ENCODE measurements around the gene RBFOX2.

DNA sequence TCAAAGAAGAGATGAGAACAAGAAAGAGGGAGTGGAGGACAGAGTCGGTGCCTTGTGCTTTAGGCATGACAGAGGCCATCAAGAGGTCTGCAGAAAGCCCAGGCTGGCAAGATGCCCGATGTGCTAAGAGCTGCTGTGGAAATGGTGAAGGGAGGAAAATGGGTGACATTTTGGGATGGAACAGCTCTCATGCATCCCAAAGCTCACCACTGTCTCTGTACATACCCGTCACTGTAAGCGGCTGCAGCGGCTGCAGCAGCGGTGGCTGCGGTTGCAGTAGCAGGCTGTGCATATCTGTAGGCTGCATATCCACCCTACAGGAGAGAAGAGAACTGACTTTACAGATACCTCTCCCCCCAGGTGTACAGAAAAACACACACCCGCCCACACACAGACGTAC, 282.4 kb downstream of the RBFOX2 start:
- TF ChIP-seq DZIP1 (CRISPR knock-in tag; IDR thresholded peaks at IDR 0.05) (no peak), YY1 (IDR thresholded peaks at IDR 0.05; ENCODE audit: insufficient read depth, insufficient replicate concordance, low read depth, low read length) (no peak), TMF1 (CRISPR knock-in tag; IDR thresholded peaks at IDR 0.05; ENCODE audit: low read depth) (no peak), FOXM1 (CRISPR knock-in tag; IDR thresholded peaks at IDR 0.05) (no peak), POLR2A (IDR thresholded peaks at IDR 0.05; ENCODE audit: insufficient read depth in 1 of 2, low read depth in 2 of 2, low read length in 2 of 2) (no peak), MBNL3 (CRISPR knock-in tag; conservative IDR thresholded peaks at IDR 0.05) (no peak), CERS6 (CRISPR knock-in tag; IDR thresholded peaks at IDR 0.05) (no peak), KDM5A (IDR thresholded peaks at IDR 0.05; ENCODE audit: borderline replicate concordance, low read length) (no peak), SNRNP70 (IDR thresholded peaks at IDR 0.05; ENCODE audit: low read depth, low read length) (no peak), PCBP1 (IDR thresholded peaks at IDR 0.05; ENCODE audit: borderline replicate concordance, low read depth, low read length) (no peak)
- TF ChIP-seq, protein P1, sequence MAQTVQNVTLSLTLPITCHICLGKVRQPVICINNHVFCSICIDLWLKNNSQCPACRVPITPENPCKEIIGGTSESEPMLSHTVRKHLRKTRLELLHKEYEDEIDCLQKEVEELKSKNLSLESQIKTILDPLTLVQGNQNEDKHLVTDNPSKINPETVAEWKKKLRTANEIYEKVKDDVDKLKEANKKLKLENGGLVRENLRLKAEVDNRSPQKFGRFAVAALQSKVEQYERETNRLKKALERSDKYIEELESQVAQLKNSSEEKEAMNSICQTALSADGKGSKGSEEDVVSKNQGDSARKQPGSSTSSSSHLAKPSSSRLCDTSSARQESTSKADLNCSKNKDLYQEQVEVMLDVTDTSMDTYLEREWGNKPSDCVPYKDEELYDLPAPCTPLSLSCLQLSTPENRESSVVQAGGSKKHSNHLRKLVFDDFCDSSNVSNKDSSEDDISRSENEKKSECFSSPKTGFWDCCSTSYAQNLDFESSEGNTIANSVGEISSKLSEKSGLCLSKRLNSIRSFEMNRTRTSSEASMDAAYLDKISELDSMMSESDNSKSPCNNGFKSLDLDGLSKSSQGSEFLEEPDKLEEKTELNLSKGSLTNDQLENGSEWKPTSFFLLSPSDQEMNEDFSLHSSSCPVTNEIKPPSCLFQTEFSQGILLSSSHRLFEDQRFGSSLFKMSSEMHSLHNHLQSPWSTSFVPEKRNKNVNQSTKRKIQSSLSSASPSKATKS (CRISPR knock-in tag; IDR thresholded peaks at IDR 0.05), result no peak
- TF ChIP-seq, protein P2, sequence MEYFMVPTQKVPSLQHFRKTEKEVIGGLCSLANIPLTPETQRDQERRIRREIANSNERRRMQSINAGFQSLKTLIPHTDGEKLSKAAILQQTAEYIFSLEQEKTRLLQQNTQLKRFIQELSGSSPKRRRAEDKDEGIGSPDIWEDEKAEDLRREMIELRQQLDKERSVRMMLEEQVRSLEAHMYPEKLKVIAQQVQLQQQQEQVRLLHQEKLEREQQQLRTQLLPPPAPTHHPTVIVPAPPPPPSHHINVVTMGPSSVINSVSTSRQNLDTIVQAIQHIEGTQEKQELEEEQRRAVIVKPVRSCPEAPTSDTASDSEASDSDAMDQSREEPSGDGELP (IDR thresholded peaks at IDR 0.05; ENCODE audit: borderline replicate concordance, low read depth), result no peak
